H1 (cell line): ENCODE data around the gene ACLY. TPM values are rescaled to one million over a fixed set of nuclear protein-coding genes. Genes with fewer than 3 reads are reported as not detected.

Experiments
- BACH1 ChIP-seq: IDR thresholded peaks from 2 replicates; pipeline ENCODE4 v1.6.1; 2012; ENCODE audit warnings: low read length, improper control_type of control experiment
- FOSL1 ChIP-seq: IDR thresholded peaks from 2 replicates; pipeline ENCODE4 v1.6.1; 2011; ENCODE audit warnings: mild to moderate bottlenecking, low read depth, low read length, moderate library complexity; ENCODE audit not compliant: insufficient read depth
- POLR2AphosphoS5 ChIP-seq: IDR thresholded peaks from 2 replicates; pipeline ENCODE4 v1.6.1; 2011; ENCODE audit warnings: low read depth, low read length
- SIN3A ChIP-seq, 2 experiments: IDR thresholded peaks in 1 of 2; conservative IDR thresholded peaks in 1 of 2; 2 replicates each; pipeline ENCODE4 v1.6.1; 2011 to 2012; ENCODE audit warnings: low read length in 2 of 2, improper control_type of control experiment in 1 of 2, low read depth in 1 of 2, mild to moderate bottlenecking in 1 of 2
- SIRT6 ChIP-seq: IDR thresholded peaks from one replicate; pipeline ENCODE4 v1.7.1; 2012; ENCODE audit warnings: low read length, inconsistent platforms
- SUZ12 ChIP-seq: fragments of 200-600 bp; sonication (generic); IDR thresholded peaks from 2 replicates; pipeline ENCODE4 v1.6.1; 2012; ENCODE audit warnings: mild to moderate bottlenecking, inconsistent platforms, low read length, moderate library complexity, mixed read lengths
- TAF7 ChIP-seq: optimal IDR thresholded peaks from 2 replicates; pipeline ENCODE3; 2011; ENCODE audit warnings: low read depth, mild to moderate bottlenecking, inconsistent platforms, low read length, moderate library complexity, borderline replicate concordance
- TBP ChIP-seq: IDR thresholded peaks from 2 replicates; pipeline ENCODE4 v1.6.1; 2011; ENCODE audit warnings: low read depth, low read length, improper control_type of control experiment
- YY1 ChIP-seq: IDR thresholded peaks from 2 replicates; pipeline ENCODE4 v1.6.1; 2011; ENCODE audit warnings: low read depth, mild to moderate bottlenecking, low read length
- ZNF274 ChIP-seq: IDR thresholded peaks from 2 replicates; pipeline ENCODE4 v1.7.0; 2012; ENCODE audit warnings: low read length, borderline replicate concordance; ENCODE audit errors: extremely low read depth
- polyA plus RNA-seq, 7 experiments: library from polyadenylated mRNA; depleted of rRNA in 3 of 7; stranded (reverse) in 5 of 7; unstranded in 2 of 7; fragments of >200 nt in 5 of 7; fragments of 200-250 nt in 2 of 7; gene quantifications; 1 replicate in 5 of 7; 2 replicates in 1 of 7; 4 replicates in 1 of 7; pipeline versions ENCODE4 v1.2.1 to v1.2.3, GENCODE V29; 2011 to 2013; ENCODE audit warnings: missing spikeins in 2 of 7, mixed read lengths in 2 of 7
- total RNA-seq: library from RNA; stranded (reverse); fragmentation: NEBNext Ultra II Directional; extraction: Animal tissue kit (Norgen Biotek cat#: 25700); gene quantifications from 2 replicates; pipeline ENCODE4 v1.2.1, GENCODE V29; 2021
- TF ChIP-seq, protein P1 (sequence below): fragments of 300-600 bp; sonication (generic); IDR thresholded peaks from 2 replicates; pipeline ENCODE4 v1.7.1; 2012; ENCODE audit warnings: low read length, moderate library complexity, mild to moderate bottlenecking, inconsistent platforms; ENCODE audit not compliant: insufficient replicate concordance

Gene ACLY
- total and polyA plus RNA-seq, 2 of the 8 experiments (the other 6 are each of a cell fraction or from before 2014, with no cell fraction given): 167 to 393 TPM

DNA sequence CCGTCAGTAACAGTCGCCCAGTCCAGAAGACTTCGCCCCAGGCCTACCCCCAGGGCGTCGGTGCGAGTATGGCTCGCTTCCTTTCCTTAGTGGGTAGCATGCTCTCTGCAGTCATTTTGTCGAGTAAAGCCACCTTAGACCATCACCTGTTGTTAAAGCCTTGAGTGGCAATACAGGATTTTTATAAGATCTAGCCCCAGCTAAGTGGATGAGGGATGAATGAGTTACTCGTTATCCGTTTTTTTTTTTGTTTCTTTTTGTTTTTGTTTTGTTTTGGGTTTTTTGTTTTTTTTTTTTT is 53.2 kb downstream of the ACLY start (continued):
- TF ChIP-seq, protein P1, sequence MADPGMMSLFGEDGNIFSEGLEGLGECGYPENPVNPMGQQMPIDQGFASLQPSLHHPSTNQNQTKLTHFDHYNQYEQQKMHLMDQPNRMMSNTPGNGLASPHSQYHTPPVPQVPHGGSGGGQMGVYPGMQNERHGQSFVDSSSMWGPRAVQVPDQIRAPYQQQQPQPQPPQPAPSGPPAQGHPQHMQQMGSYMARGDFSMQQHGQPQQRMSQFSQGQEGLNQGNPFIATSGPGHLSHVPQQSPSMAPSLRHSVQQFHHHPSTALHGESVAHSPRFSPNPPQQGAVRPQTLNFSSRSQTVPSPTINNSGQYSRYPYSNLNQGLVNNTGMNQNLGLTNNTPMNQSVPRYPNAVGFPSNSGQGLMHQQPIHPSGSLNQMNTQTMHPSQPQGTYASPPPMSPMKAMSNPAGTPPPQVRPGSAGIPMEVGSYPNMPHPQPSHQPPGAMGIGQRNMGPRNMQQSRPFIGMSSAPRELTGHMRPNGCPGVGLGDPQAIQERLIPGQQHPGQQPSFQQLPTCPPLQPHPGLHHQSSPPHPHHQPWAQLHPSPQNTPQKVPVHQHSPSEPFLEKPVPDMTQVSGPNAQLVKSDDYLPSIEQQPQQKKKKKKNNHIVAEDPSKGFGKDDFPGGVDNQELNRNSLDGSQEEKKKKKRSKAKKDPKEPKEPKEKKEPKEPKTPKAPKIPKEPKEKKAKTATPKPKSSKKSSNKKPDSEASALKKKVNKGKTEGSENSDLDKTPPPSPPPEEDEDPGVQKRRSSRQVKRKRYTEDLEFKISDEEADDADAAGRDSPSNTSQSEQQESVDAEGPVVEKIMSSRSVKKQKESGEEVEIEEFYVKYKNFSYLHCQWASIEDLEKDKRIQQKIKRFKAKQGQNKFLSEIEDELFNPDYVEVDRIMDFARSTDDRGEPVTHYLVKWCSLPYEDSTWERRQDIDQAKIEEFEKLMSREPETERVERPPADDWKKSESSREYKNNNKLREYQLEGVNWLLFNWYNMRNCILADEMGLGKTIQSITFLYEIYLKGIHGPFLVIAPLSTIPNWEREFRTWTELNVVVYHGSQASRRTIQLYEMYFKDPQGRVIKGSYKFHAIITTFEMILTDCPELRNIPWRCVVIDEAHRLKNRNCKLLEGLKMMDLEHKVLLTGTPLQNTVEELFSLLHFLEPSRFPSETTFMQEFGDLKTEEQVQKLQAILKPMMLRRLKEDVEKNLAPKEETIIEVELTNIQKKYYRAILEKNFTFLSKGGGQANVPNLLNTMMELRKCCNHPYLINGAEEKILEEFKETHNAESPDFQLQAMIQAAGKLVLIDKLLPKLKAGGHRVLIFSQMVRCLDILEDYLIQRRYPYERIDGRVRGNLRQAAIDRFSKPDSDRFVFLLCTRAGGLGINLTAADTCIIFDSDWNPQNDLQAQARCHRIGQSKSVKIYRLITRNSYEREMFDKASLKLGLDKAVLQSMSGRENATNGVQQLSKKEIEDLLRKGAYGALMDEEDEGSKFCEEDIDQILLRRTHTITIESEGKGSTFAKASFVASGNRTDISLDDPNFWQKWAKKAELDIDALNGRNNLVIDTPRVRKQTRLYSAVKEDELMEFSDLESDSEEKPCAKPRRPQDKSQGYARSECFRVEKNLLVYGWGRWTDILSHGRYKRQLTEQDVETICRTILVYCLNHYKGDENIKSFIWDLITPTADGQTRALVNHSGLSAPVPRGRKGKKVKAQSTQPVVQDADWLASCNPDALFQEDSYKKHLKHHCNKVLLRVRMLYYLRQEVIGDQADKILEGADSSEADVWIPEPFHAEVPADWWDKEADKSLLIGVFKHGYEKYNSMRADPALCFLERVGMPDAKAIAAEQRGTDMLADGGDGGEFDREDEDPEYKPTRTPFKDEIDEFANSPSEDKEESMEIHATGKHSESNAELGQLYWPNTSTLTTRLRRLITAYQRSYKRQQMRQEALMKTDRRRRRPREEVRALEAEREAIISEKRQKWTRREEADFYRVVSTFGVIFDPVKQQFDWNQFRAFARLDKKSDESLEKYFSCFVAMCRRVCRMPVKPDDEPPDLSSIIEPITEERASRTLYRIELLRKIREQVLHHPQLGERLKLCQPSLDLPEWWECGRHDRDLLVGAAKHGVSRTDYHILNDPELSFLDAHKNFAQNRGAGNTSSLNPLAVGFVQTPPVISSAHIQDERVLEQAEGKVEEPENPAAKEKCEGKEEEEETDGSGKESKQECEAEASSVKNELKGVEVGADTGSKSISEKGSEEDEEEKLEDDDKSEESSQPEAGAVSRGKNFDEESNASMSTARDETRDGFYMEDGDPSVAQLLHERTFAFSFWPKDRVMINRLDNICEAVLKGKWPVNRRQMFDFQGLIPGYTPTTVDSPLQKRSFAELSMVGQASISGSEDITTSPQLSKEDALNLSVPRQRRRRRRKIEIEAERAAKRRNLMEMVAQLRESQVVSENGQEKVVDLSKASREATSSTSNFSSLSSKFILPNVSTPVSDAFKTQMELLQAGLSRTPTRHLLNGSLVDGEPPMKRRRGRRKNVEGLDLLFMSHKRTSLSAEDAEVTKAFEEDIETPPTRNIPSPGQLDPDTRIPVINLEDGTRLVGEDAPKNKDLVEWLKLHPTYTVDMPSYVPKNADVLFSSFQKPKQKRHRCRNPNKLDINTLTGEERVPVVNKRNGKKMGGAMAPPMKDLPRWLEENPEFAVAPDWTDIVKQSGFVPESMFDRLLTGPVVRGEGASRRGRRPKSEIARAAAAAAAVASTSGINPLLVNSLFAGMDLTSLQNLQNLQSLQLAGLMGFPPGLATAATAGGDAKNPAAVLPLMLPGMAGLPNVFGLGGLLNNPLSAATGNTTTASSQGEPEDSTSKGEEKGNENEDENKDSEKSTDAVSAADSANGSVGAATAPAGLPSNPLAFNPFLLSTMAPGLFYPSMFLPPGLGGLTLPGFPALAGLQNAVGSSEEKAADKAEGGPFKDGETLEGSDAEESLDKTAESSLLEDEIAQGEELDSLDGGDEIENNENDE: no peak
- TF ChIP-seq POLR2AphosphoS5 (peak; percentile 51; the same call in 1 of the 2 replicates), TAF7 (peak; percentile 4), YY1 (no peak), SIRT6 (no peak), FOSL1 (no peak), SUZ12 (no peak), ZNF274 (no peak), BACH1 (no peak), TBP (0 out of 2 replicates have a peak, but pooled peaks have one; percentile 49), SIN3A (conservative IDR thresholded peaks at IDR 0.05 in 1 of 2, IDR thresholded peaks at IDR 0.05 in 1 of 2; ENCODE audit: low read depth in 1 of 2, low read length in 2 of 2) (peak in 1 of 2 experiments; percentile 5; a peak in 1 of 4 replicates)
- TF ChIP-seq, all 59 proteins: peak for 5
